OCI-M2 (cell line): ENCODE results near the gene BPIFB6.

Source experiments
- DNase-seq: peaks from one replicate; lab custom pipeline; 2025; ENCODE audit not compliant: unreplicated experiment; lab: John Stamatoyannopoulos, UW

Gene BPIFB6, protein sequence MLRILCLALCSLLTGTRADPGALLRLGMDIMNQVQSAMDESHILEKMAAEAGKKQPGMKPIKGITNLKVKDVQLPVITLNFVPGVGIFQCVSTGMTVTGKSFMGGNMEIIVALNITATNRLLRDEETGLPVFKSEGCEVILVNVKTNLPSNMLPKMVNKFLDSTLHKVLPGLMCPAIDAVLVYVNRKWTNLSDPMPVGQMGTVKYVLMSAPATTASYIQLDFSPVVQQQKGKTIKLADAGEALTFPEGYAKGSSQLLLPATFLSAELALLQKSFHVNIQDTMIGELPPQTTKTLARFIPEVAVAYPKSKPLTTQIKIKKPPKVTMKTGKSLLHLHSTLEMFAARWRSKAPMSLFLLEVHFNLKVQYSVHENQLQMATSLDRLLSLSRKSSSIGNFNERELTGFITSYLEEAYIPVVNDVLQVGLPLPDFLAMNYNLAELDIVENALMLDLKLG

DNA sequence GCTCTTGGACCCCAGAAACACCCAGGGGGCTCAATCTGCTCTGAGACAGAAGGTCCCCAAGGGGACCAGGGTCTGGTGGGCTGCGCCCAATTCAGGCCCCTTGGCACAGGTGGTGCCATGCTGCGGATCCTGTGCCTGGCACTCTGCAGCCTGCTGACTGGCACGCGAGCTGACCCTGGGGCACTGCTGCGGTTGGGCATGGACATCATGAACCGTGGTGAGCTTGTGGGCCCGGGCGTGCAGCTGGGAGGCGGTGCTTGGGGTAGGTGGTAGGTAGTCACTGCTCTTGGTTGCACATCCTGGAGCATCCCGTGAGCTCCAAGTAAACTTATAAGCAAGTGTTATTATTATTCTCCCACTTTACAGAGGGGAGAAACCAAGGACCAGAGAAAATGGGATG is at the start of gene BPIFB6:
Gene BPIFB6 (plus strand): TSS at position 118 of the 400 bp plus-strand sequence. CDS start 0 bp downstream, at position 118.
- no peak for DNase-seq

- no peak for DNase-seq
Observed at GRCh38 chr20:32982617-32983458, 48.6 kb upstream of the BPIFB6 start.

DNA sequence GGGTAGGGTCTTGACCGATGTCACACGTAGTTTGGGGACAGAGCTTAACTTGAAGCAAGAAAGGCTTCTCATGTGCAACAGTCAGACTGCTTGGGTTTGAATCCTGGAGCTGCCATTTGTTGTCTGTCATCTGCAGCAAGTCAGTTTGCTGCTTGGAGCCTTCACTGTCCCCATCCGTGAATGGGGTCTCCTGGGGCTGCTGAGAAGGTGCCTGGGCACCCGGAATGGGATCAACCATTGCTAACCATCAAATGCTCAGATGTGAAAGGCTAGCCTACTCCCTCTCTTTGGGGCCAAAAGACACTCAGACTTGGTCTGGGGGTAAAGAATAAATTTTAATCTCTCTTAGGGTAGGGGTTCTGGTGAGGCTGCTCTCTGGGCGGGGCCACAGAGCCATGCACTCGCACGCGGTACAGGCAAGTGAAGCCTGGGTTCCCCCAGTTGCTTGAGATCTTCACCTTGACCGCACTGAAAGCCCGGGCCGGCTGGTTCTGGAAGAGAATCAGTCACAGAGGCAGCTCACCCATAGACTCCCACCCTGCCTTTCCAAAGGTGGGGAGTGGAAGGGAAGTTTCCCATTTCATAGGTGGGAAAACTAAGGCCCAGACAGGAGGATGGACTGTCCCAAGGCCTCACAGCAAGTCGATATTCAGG is 47.9 kb upstream of the BPIFB6 start:
- DNase-seq: no peak

GRCh38 chr20:32984196-32984595 is 47.3 kb upstream of the BPIFB6 start:
- DNase-seq: no peak

DNA sequence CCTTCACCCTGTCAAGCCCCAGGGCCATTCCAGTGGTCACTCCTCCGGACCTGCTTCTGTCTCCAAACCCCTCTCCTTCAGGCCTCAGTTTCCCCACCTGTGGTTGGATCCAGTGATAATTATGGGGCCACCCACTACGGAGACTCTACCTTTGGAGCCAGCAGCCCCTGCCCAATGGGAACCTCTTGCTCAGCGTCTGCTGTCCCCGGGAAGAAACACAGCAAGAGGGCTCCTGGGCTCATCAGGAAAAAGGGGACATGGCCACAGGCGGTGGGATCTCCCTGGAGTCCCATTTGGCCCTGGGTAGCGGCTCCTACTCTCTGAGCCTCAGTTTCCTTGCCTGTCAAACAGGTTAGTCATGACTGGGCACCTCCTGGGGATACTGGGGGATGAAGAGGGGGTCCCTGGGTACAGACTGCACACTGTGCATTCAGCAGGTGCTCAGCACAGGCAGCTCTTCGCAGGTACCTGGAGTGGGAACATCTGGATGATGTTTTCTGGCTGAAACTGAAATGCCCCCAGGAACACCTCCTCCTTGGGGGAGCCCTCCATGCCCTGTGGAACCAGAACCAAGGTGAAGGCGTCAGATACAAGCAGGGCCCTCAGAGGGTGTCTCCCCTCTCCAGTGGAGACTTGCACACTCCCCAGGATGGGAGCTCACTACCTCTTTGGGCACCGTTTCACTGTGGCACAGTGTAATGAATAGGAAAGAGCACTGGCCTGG is 46.7 kb upstream of the BPIFB6 start:
- no peak for DNase-seq

GRCh38 chr20:32985596-32985995 is 45.9 kb upstream of the BPIFB6 start:
- no peak for DNase-seq

GRCh38 chr20:32986331-32986966 is 45.0 kb upstream of the BPIFB6 start:
- no peak for DNase-seq

GRCh38 chr20:32987044-32987825 is 44.2 kb upstream of the BPIFB6 start:
- no peak for DNase-seq

GRCh38 chr20:32988008-32988407 is 43.4 kb upstream of the BPIFB6 start:
- no peak for DNase-seq

- DNase-seq: no peak
Observed at GRCh38 chr20:32989507-32990283, 41.8 kb upstream of the BPIFB6 start.

GRCh38 chr20:32990426-32990825 is 41.0 kb upstream of the BPIFB6 start:
- DNase-seq: no peak

GRCh38 chr20:32991383-32991782 is 40.1 kb upstream of the BPIFB6 start:
- DNase-seq: no peak

DNA sequence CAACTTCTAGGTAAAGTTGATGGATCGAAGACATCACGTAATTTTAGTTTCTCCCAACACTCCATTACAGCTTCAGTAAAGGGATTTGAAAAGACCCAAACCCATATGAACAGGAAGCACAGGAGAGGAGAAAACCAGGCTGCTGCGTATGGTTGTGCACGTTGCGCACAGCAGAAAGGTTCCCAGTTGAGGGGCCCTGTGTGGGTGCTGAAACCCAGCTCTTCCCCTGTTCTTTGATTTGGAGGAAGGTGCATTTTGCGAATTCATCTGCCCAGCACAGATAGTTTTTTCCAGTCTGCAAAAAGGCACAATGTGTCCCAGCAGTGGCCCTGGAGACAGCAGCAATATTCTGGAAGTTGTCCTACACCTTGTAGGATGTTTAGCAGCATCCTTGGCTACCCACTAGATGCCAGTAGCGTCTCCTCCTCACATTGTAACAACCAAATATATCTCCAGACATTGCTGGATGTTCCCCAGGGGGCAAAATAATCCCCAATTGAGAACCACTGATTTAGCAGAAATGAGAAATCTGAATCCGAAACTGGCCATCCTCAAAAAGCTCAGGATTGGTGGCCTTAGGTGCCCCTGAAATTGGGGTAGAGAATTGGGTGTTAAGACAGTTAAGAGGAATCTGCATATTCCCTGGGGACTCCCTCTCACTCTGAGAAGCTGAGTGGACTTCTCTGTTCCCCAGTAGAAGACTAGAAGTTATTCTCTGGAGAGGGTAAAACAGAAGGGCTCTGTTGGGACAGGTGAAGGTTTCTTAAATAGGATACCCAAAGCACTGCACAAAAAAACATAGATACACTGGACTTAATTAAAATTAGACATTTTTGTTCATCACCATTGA is 39.4 kb upstream of the BPIFB6 start:
- DNase-seq: no peak

DNA sequence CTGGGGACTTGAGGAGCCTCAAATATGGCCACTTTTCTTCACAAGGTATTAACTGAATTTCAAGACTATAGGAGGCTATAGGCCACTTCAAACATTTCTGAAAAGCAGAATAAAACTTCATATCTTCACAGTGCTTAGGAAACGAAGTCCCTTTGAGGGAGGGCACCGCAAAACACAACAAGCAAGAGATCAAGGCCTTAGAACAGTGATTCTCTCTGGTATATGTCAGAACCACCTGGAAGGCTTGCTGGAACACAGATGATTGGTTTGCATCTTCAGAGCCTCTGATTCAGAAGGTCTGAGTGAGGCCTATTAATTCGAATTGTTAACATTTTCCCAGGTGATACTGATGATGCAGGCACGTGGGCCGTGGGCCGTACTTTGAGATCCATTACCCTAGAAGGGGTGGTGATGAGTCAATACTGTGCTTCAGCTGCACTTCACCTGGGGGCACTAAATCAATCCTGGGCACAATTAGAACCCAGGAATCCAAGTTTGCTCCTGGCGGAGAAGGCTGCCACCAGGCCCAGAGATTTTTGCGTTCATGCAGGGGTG is 37.9 kb upstream of the BPIFB6 start:
- DNase-seq: no peak

- DNase-seq: no peak
Observed at GRCh38 chr20:32995802-32996201, 35.6 kb upstream of the BPIFB6 start.

DNA sequence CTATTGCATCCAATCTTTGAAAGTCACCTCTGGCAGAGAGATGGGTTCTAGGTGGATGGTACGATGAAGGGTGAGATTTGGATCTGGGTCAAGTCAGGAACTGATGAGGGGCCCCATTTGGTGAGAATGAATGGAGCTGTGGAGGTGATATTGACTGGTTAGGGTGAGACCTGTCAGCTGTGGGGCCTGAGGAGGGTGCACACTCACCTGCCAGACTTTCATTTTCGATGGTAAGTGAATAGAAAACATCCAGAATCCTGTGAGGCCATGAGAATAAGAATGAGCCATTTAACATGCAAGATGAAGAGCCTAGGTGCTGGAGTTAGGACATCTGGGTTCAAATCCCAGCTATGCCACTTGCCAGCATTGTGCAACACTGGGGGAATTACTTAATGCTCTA is 34.0 kb upstream of the BPIFB6 start:
- DNase-seq: no peak

DNA sequence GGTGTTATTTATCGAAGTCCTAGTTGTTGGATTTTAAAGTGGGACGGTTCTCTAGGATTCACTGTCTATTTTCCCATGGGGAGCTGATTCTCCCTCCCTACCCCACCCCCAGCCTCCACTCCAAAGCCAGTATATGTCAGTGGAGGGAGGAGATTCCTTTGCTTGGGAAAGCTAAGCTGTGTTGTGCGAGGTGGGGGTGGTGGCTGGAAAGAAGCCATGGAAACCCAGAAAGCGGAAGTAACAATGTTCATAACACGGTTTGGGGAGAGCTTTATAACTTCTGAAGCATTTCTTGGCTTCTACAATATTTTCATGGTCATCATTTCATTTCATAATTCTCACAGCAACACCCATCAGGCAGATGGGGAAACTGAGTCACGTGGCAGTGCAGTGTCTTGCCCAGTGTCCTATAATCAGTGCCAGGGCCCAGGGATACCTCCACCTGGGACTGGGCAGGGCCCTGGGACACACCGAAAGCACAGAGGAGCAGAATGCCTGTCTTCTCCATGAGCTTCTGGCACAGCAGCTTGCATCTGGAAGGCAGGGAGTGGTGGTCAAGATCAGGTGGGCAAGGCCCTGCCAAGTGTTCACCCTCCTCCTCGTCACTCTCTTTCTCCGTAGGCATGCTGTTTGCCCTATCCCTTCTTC is 31.7 kb upstream of the BPIFB6 start:
- no peak for DNase-seq
